COLO829 (cell line): ENCODE results near the gene CPA3.

Experiments
- DNase-seq: peaks from one replicate; pipeline ENCODE4 v3.0.0; 2012; ENCODE audit warnings: low spot score

CPA3 gene

GRCh38 chr3:148861277-148861869 is 3.7 kb upstream of the CPA3 start:
- peak; percentile 80 for DNase-seq

GRCh38 chr3:148863297-148863696 is 1.8 kb upstream of the CPA3 start:
- no peak for DNase-seq

GRCh38 chr3:148863814-148864213 is 1.3 kb upstream of the CPA3 start:
- no peak for DNase-seq

GRCh38 chr3:148866261-148866660 is 1.2 kb downstream of the CPA3 start:
- no peak for DNase-seq

- DNase-seq = no peak
These were observed 8.3 kb downstream of the CPA3 start for GRCh38 chr3:148873270-148873927.

- DNase-seq = no peak
These were observed 8.9 kb downstream of the CPA3 start for GRCh38 chr3:148873977-148874376.

GRCh38 chr3:148878095-148878494 is 13.0 kb downstream of the CPA3 start:
- no peak for DNase-seq

GRCh38 chr3:148879256-148879655 is 14.2 kb downstream of the CPA3 start:
- DNase-seq = no peak

- DNase-seq = no peak
These were observed 15.6 kb downstream of the CPA3 start for GRCh38 chr3:148880681-148881080.

GRCh38 chr3:148881286-148881685 is 16.2 kb downstream of the CPA3 start:
- DNase-seq = no peak

- no peak for DNase-seq
These were observed 17.2 kb downstream of the CPA3 start for GRCh38 chr3:148882288-148882687.

- DNase-seq = no peak
These were observed 18.1 kb downstream of the CPA3 start for GRCh38 chr3:148883163-148883562.

GRCh38 chr3:148884261-148884660 is 19.2 kb downstream of the CPA3 start:
- no peak for DNase-seq

- DNase-seq = no peak
These were observed 24.7 kb downstream of the CPA3 start for GRCh38 chr3:148889828-148890227.

- DNase-seq = no peak
These were observed 31.0 kb downstream of the CPA3 start for GRCh38 chr3:148896062-148896461.

- DNase-seq = peak; percentile 51
These were observed 37.1 kb downstream of the CPA3 start for GRCh38 chr3:148901987-148902791.

GRCh38 chr3:148903022-148903442 is 37.9 kb downstream of the CPA3 start:
- DNase-seq = peak; percentile 45

- DNase-seq = no peak
These were observed 38.8 kb downstream of the CPA3 start for GRCh38 chr3:148903941-148904340.

GRCh38 chr3:148906667-148907066 is 41.6 kb downstream of the CPA3 start:
- DNase-seq = no peak

GRCh38 chr3:148911173-148911572 is 46.1 kb downstream of the CPA3 start:
- DNase-seq = no peak

GRCh38 chr3:148911592-148911991 is 46.5 kb downstream of the CPA3 start:
- no peak for DNase-seq

- no peak for DNase-seq
These were observed 50.0 kb downstream of the CPA3 start for GRCh38 chr3:148914936-148915690.
